Measurements from ENCODE around the gene ZNF260. TPM values are rescaled to one million over a fixed set of nuclear protein-coding genes. Genes with fewer than 3 reads are reported as not detected.

ZNF260 gene
- total RNA-seq, 5 donors from 2014 or later (not counting 1 experiment from before 2014, with no cell fraction given), result 8.4 to 14.2 (median 10.3) TPM

GRCh38 chr19:36488118-36488845, 39.8 kb downstream of the ZNF260 start:
- Mint-ChIP-seq H3K4me3 (peak overlapping the region; percentile 88 to 99 (median 98)), H3K4me1 (peaks cover 32 to 39% (median 34%) of the 10 kb centered on the region in 3 donors), H3K27ac (peak overlapping the region; percentile 99), H3K9me3 (peaks cover 6 to 13% (median 9%) of the 10 kb centered on the region in 3 donors), H3K36me3 (peaks cover 31% of the 10 kb centered on the region), H3K27me3 (no peaks in the 10 kb centered on the region)
- ChIA-PET POLR2A (interaction anchor here (0.5 to 0.9 kb wide), 4 partner anchors 95 to 684 kb away, joined by 3 to 6 read pairs (median 3); partner anchors contain the start of genes ZFP14 (in 1 of the 2) and ZNF585A (in 1 of the 2)), CTCF (interaction anchor here in 1 of 2 donors (0.6 kb wide), 1 partner anchor 41 kb away, joined by 4 read pairs; no protein-coding TSS in a partner anchor)
- H3K27me3 ChIP-seq (replicated peaks in 1 of 2; ENCODE audit: control insufficient read depth in 2 of 2, extremely low read depth in 1 of 2, insufficient read depth in 2 of 2, low read length in 1 of 2), result no peaks in the 10 kb centered on the region
- H3K36me3 ChIP-seq (ENCODE audit: control insufficient read depth in 2 of 2, extremely low read depth in 1 of 2, insufficient read depth in 1 of 2, low read length in 1 of 2), result no peaks in the 10 kb centered on the region
- ATAC-seq (replicated peaks in 1 of 4), result no peak
- peaks cover under 1% of the 10 kb centered on the region for H3K9me3 ChIP-seq
- DNase-seq, result peak in 1 of 35 experiments; percentile 2
- H3K27ac ChIP-seq (ENCODE audit: low read length), result peak overlapping the region; percentile 91
- H3K4me1 ChIP-seq (ENCODE audit: control insufficient read depth in 1 of 2, extremely low read depth in 1 of 2, insufficient read depth in 2 of 2, low read length in 2 of 2), result peaks cover 4 to 18% of the 10 kb centered on the region in 2 experiments
- 100% methylated on average over 1 of the region's 9 CpGs for WGBS (ENCODE audit: insufficient coverage)
- H3K4me3 ChIP-seq (ENCODE audit: control insufficient read depth in 1 of 2, extremely low read depth in 1 of 2, low read length in 1 of 2), result peak overlapping the region; percentile 70 to 74

GRCh38 chr19:36483653-36484052, 44.4 kb downstream of the ZNF260 start:
- POLR2A ChIA-PET, result interaction anchor here in 1 of 2 donors (0.6 kb wide), 1 partner anchor 409 kb away, joined by 3 read pairs; no protein-coding TSS in a partner anchor
- Mint-ChIP-seq H3K36me3 (peaks cover 66% of the 10 kb centered on the region), H3K4me1 (peaks cover 17 to 24% (median 22%) of the 10 kb centered on the region in 3 donors)

GRCh38 chr19:36482876-36483275, 45.2 kb downstream of the ZNF260 start:
- H3K36me3 Mint-ChIP-seq, result peaks cover 71% of the 10 kb centered on the region
- POLR2A ChIA-PET, result no interaction called here
- H3K9me3 ChIP-seq, result peaks cover 11% of the 10 kb centered on the region

More at GRCh38 chr19:36483653-36484052, 44.4 kb downstream of the ZNF260 start:
- no peak for ATAC-seq (replicated peaks in 1 of 4)
- H3K27me3 ChIP-seq (replicated peaks in 1 of 2; ENCODE audit: control insufficient read depth in 2 of 2, extremely low read depth in 1 of 2, insufficient read depth in 2 of 2, low read length in 1 of 2), result no peaks in the 10 kb centered on the region
- Mint-ChIP-seq H3K27ac (no peak overlapping the region), H3K27me3 (no peaks in the 10 kb centered on the region), H3K4me3 (no peak overlapping the region), H3K9me3 (peaks cover 3 to 23% (median 21%) of the 10 kb centered on the region in 3 donors)
- no peak for DNase-seq
- no peak overlapping the region for H3K4me3 ChIP-seq (ENCODE audit: control insufficient read depth in 1 of 2, extremely low read depth in 1 of 2, low read length in 1 of 2)
- peaks cover 2 to 6% of the 10 kb centered on the region in 2 experiments for H3K4me1 ChIP-seq (ENCODE audit: control insufficient read depth in 1 of 2, extremely low read depth in 1 of 2, insufficient read depth in 2 of 2, low read length in 2 of 2)
- 92% methylated on average over 6 of the region's 6 CpGs for WGBS (ENCODE audit: insufficient coverage)
- H3K9me3 ChIP-seq, result peaks cover 7% of the 10 kb centered on the region
- H3K36me3 ChIP-seq (ENCODE audit: control insufficient read depth in 2 of 2, extremely low read depth in 1 of 2, insufficient read depth in 1 of 2, low read length in 1 of 2), result peaks cover 0 to 6% of the 10 kb centered on the region in 2 donors
- CTCF ChIA-PET, result interaction anchor here in 1 of 2 donors (0.7 kb wide), 1 partner anchor 1000 kb away, joined by 3 read pairs; no protein-coding TSS in a partner anchor
- no peak overlapping the region for H3K27ac ChIP-seq (ENCODE audit: low read length)

More at GRCh38 chr19:36482876-36483275, 45.2 kb downstream of the ZNF260 start:
- Mint-ChIP-seq H3K27me3 (no peaks in the 10 kb centered on the region), H3K27ac (no peak overlapping the region), H3K4me1 (peaks cover 10 to 16% (median 14%) of the 10 kb centered on the region in 3 donors), H3K4me3 (no peak overlapping the region), H3K9me3 (peaks cover 6 to 23% (median 21%) of the 10 kb centered on the region in 3 donors)
- Histone ChIP-seq H3K4me3 (ENCODE audit: control insufficient read depth in 1 of 2, extremely low read depth in 1 of 2, low read length in 1 of 2) (no peak overlapping the region), H3K4me1 (ENCODE audit: control insufficient read depth in 1 of 2, extremely low read depth in 1 of 2, insufficient read depth in 2 of 2, low read length in 2 of 2) (peaks cover under 1 to 2% of the 10 kb centered on the region in 2 experiments), H3K27ac (ENCODE audit: low read length) (no peak overlapping the region), H3K27me3 (replicated peaks in 1 of 2; ENCODE audit: control insufficient read depth in 2 of 2, extremely low read depth in 1 of 2, insufficient read depth in 2 of 2, low read length in 1 of 2) (no peaks in the 10 kb centered on the region), H3K36me3 (ENCODE audit: control insufficient read depth in 2 of 2, extremely low read depth in 1 of 2, insufficient read depth in 1 of 2, low read length in 1 of 2) (peaks cover 0 to 6% of the 10 kb centered on the region in 2 donors)
- DNase-seq (no peak), ATAC-seq (replicated peaks in 1 of 4) (no peak)
- CTCF ChIA-PET, result interaction anchor here in 1 of 2 donors (0.7 kb wide), 1 partner anchor 1001 kb away, joined by 3 read pairs; no protein-coding TSS in a partner anchor
- WGBS (ENCODE audit: insufficient coverage), result no CpG with 5 or more reads among the region's 2 CpGs

Other genes starting within 250 kb of the ZNF260 start
- 10 to 100 TPM in 4 of 5 donors, 1 to 10 TPM in 1; 5.7 to 13.9 (median 11.6) TPM for gene ZFP14, start 149.1 kb downstream of the ZNF260 start, total RNA-seq
- 1 to 10 TPM; 2.9 to 8.8 (median 8.2) TPM for gene ZFP82, start 109.6 kb downstream of the ZNF260 start, total RNA-seq
- 10 to 100 TPM; 13.2 to 23.1 (median 18.9) TPM for gene ZNF566, start 38.7 kb downstream of the ZNF260 start, total RNA-seq
- 10 to 100 TPM; 25.6 to 34.2 (median 30.8) TPM for gene ZNF529, start 45.0 kb upstream of the ZNF260 start, total RNA-seq
- gene ZNF382, start 77.0 kb upstream of the ZNF260 start, total RNA-seq, result 10 to 100 TPM; 10.4 to 21.8 (median 18.6) TPM
- gene ZNF461, start 138.6 kb upstream of the ZNF260 start, total RNA-seq, result 10 to 100 TPM in 4 of 5 donors, 1 to 10 TPM in 1; 9.7 to 15.7 (median 12.9) TPM
- gene ZNF567, start 159.3 kb upstream of the ZNF260 start, total RNA-seq, result 10 to 100 TPM in 4 of 5 donors, 1 to 10 TPM in 1; 8.7 to 19.1 (median 12.6) TPM
- gene ZNF850, start 244.5 kb upstream of the ZNF260 start, total RNA-seq, result 1 to 10 TPM; 1.5 to 5.7 (median 4.7) TPM